HCT116 (cell line): ENCODE results near the gene FAM168A. TPM values are rescaled to one million over a fixed set of nuclear protein-coding genes. Genes with fewer than 3 reads are reported as not detected.

ENCODE experiments used
- ATAC-seq: fragments of 200-7000 bp; cut with Tn5 transposase; 2 replicates; pipeline ENCODE4 v1.9.1; 2020; ENCODE audit warnings: mild to moderate bottlenecking, moderate library complexity
- Bru-seq: library from RNA; stranded (reverse); fragments of 400-500 nt; gene quantifications from one replicate; lab custom pipeline; 2021; lab: Mats Ljungman, UMichigan
- BruChase-seq, 2 experiments: library from RNA; stranded (reverse); fragments of 400-500 nt; gene quantifications; one replicate each; lab custom pipeline; 2021; lab: Mats Ljungman, UMichigan
- BruUV-seq: library from RNA; stranded (reverse); fragments of 400-500 nt; replicated peaks from 2 replicates; lab custom pipeline; 2021; lab: Mats Ljungman, UMichigan
- CTCF ChIA-PET: fragments of 300-600 bp; sonication (Branson Sonifier 250); formaldehyde crosslinking; loops from one replicate; lab custom pipeline; 2021; ENCODE audit warnings: antibody characterized with exemption; lab: Charles Lee
- POLR2A ChIA-PET: fragments of 300-600, 350-600 bp; sonication (Branson Sonifier 250); formaldehyde crosslinking; loops from one replicate; lab custom pipeline; 2021; ENCODE audit warnings: antibody characterized with exemption; lab: Charles Lee
- RAD21 ChIA-PET, 2 experiments: fragments of 300-600 bp; sonication (Branson Sonifier 250); formaldehyde crosslinking; loops; one replicate each; lab custom pipeline; 2023; ENCODE audit warnings: low total read pairs in 2 of 2; ENCODE audit not compliant: uncharacterized antibody in 2 of 2, unreplicated experiment in 2 of 2, low non-redundant PET in 1 of 2; lab: Charles Lee
- DNase-seq: peaks from one replicate; pipeline ENCODE4 v3.0.0-alpha.2; 2010; ENCODE audit warnings: low read depth, low spot score
- H2AFZ ChIP-seq: fragments of 200-600 bp; shearing (Covaris generic), sonication (generic); 2 replicates; pipeline ENCODE4 v1.6.1; 2017; ENCODE audit warnings: low read depth, mixed run types, mixed read lengths, antibody characterized with exemption, low read length; ENCODE audit not compliant: poor library complexity, severe bottlenecking
- H3K27ac ChIP-seq: 2 replicates; pipeline ENCODE4 v1.5.1; 2012; ENCODE audit warnings: low read depth, low read length
- H3K27me3 ChIP-seq: fragments of 200-600 bp; sonication (generic); 2 replicates; pipeline ENCODE4 v1.6.1; 2016; ENCODE audit warnings: mixed run types, low read length, mixed read lengths; ENCODE audit not compliant: insufficient read depth
- H3K36me3 ChIP-seq, 2 experiments: fragments of 200-500 bp in 1 of 2; fragments of 200-600 bp in 1 of 2; sonication (Bioruptor generic) in 1 of 2; sonication (generic) in 1 of 2; 2 replicates each; pipeline versions ENCODE4 v1.5.1 to v1.6.1; 2014 to 2016; ENCODE audit warnings: low read length in 2 of 2, inconsistent platforms in 1 of 2, mixed read lengths in 1 of 2, mixed run types in 1 of 2; ENCODE audit not compliant: insufficient read depth in 2 of 2, control insufficient read depth in 1 of 2
- H3K4me1 ChIP-seq, 2 experiments: fragments of 200-600 bp in 1 of 2; sonication (generic) in 1 of 2; 2 replicates each; pipeline versions ENCODE4 v1.5.1 to v1.6.1; 2012 to 2017; ENCODE audit warnings: low read length in 2 of 2, inconsistent platforms in 1 of 2, mild to moderate bottlenecking in 1 of 2, mixed read lengths in 1 of 2, mixed run types in 1 of 2, moderate library complexity in 1 of 2; ENCODE audit not compliant: insufficient read depth in 2 of 2, control insufficient read depth in 1 of 2
- H3K4me2 ChIP-seq: fragments of 200-600 bp; sonication (generic); 2 replicates; pipeline ENCODE4 v1.6.1; 2017; ENCODE audit warnings: mixed run types, low read length, mixed read lengths
- H3K4me3 ChIP-seq, 2 experiments: fragments of 200-600 bp in 1 of 2; sonication (generic) in 1 of 2; replicated peaks in 1 of 2; 2 replicates each; pipeline ENCODE4 v1.5.1; 2011 to 2016; ENCODE audit warnings: low read length in 2 of 2, control low read depth in 1 of 2, low read depth in 1 of 2, mild to moderate bottlenecking in 1 of 2, mixed read lengths in 1 of 2, mixed run types in 1 of 2
- H3K79me2 ChIP-seq: fragments of 200-600 bp; sonication (generic); 2 replicates; pipeline ENCODE4 v1.6.1; 2017; ENCODE audit warnings: mild to moderate bottlenecking, mixed run types, low read length, moderate library complexity, mixed read lengths; ENCODE audit not compliant: insufficient read depth
- H3K9ac ChIP-seq: fragments of 200-600 bp; sonication (generic); 2 replicates; pipeline ENCODE4 v1.6.1; 2016; ENCODE audit warnings: low read length, mixed read lengths
- H3K9me2 ChIP-seq: fragments of 200-600 bp; sonication (generic), shearing (Covaris generic); 2 replicates; pipeline ENCODE4 v1.6.1; 2017; ENCODE audit warnings: mixed run types, mild to moderate bottlenecking, moderate library complexity; ENCODE audit not compliant: insufficient read depth
- H3K9me3 ChIP-seq, 2 experiments: fragments of 200-500 bp in 1 of 2; fragments of 200-600 bp in 1 of 2; sonication (Bioruptor generic) in 1 of 2; sonication (generic) in 1 of 2; 2 replicates each; pipeline ENCODE4 v1.6.1; 2014 to 2017; ENCODE audit warnings: low read length in 2 of 2, mixed read lengths in 2 of 2, inconsistent platforms in 1 of 2, low read depth in 1 of 2, mild to moderate bottlenecking in 1 of 2, mixed run types in 1 of 2, moderate library complexity in 1 of 2; ENCODE audit not compliant: control insufficient read depth in 1 of 2, insufficient read depth in 1 of 2
- H4K20me1 ChIP-seq: fragments of 200-600 bp; sonication (generic), shearing (Covaris generic); 2 replicates; pipeline ENCODE4 v1.6.1; 2017; ENCODE audit warnings: mixed run types, mild to moderate bottlenecking, moderate library complexity; ENCODE audit not compliant: insufficient read depth
- ATF3 ChIP-seq: IDR thresholded peaks from 2 replicates; pipeline ENCODE4 v1.6.1; 2012
- CBX3 ChIP-seq: IDR thresholded peaks from 2 replicates; pipeline ENCODE4 v1.6.1; 2012; ENCODE audit warnings: low read depth
- CEBPB ChIP-seq: IDR thresholded peaks from 2 replicates; pipeline ENCODE4 v1.6.1; 2012; ENCODE audit warnings: low read depth
- CTCF ChIP-seq, 3 experiments: fragments of 200-600 bp in 1 of 3; sonication (generic) in 1 of 3; IDR thresholded peaks in 2 of 3; conservative IDR thresholded peaks in 1 of 3; 2 replicates each; pipeline ENCODE4 v1.5.1; 2012 to 2017; ENCODE audit warnings: low read depth in 2 of 3, low read length in 2 of 3, antibody characterized with exemption in 1 of 3, borderline replicate concordance in 1 of 3, control low read depth in 1 of 3, mild to moderate bottlenecking in 1 of 3, mixed read lengths in 1 of 3, mixed run types in 1 of 3, moderate library complexity in 1 of 3; ENCODE audit not compliant: insufficient read depth in 1 of 3
- EGR1 ChIP-seq: IDR thresholded peaks from 2 replicates; pipeline ENCODE4 v1.6.1; 2012; ENCODE audit warnings: low read depth
- EZH2 ChIP-seq: fragments of 200-600 bp; sonication (generic); IDR thresholded peaks from 2 replicates; pipeline ENCODE4 v1.6.1; 2017; ENCODE audit warnings: antibody characterized with exemption, mixed run types
- EZH2phosphoT487 ChIP-seq: fragments of 200-600 bp; IDR thresholded peaks from 2 replicates; pipeline ENCODE4 v1.6.1; 2018; ENCODE audit warnings: antibody characterized with exemption, borderline replicate concordance
- FOSL1 ChIP-seq: IDR thresholded peaks from 2 replicates; pipeline ENCODE4 v1.6.1; 2012; ENCODE audit warnings: low read depth
- JUND ChIP-seq: IDR thresholded peaks from 2 replicates; pipeline ENCODE4 v1.6.1; 2012
- MAX ChIP-seq: IDR thresholded peaks from 2 replicates; pipeline ENCODE4 v1.6.1; 2012
- POLR2A ChIP-seq: IDR thresholded peaks from 2 replicates; pipeline ENCODE4 v1.7.0; 2011; ENCODE audit warnings: borderline replicate concordance; ENCODE audit not compliant: insufficient read depth, insufficient read length; ENCODE audit errors: extremely low read depth
- POLR2AphosphoS5 ChIP-seq: IDR thresholded peaks from 2 replicates; pipeline ENCODE4 v1.6.1; 2011; ENCODE audit warnings: mild to moderate bottlenecking, low read depth, low read length, moderate library complexity
- RAD21 ChIP-seq: IDR thresholded peaks from 2 replicates; pipeline ENCODE4 v1.6.1; 2012; ENCODE audit warnings: low read depth, mild to moderate bottlenecking
- SIN3A ChIP-seq: IDR thresholded peaks from 2 replicates; pipeline ENCODE4 v1.6.1; 2012; ENCODE audit warnings: low read depth
- SP1 ChIP-seq: IDR thresholded peaks from 2 replicates; pipeline ENCODE4 v1.6.1; 2012; ENCODE audit warnings: low read depth
- SRF ChIP-seq: IDR thresholded peaks from 2 replicates; pipeline ENCODE4 v1.6.1; 2012; ENCODE audit warnings: low read depth
- TCF7L2 ChIP-seq: IDR thresholded peaks from 2 replicates; pipeline ENCODE4 v1.7.0; 2011; ENCODE audit warnings: borderline replicate concordance, inconsistent platforms; ENCODE audit not compliant: insufficient read depth, insufficient read length; ENCODE audit errors: extremely low read depth
- YY1 ChIP-seq: IDR thresholded peaks from 2 replicates; pipeline ENCODE4 v1.6.1; 2011; ENCODE audit warnings: low read length, low read depth, moderate library complexity, mild to moderate bottlenecking; ENCODE audit not compliant: insufficient replicate concordance; ENCODE audit errors: extremely low read depth
- ZBTB33 ChIP-seq: IDR thresholded peaks from 2 replicates; pipeline ENCODE4 v1.6.1; 2011; ENCODE audit warnings: mild to moderate bottlenecking, low read length, moderate library complexity; ENCODE audit not compliant: insufficient replicate concordance; ENCODE audit errors: extremely low read depth
- ZFX ChIP-seq: fragments of 450-650 bp; IDR thresholded peaks from 2 replicates; pipeline ENCODE4 v1.6.1; 2017
- intact Hi-C: fragments of 100-400 bp; cut with micrococcal nuclease; formaldehyde crosslinking; loops from 2 replicates; pipeline ENCODE4 v1.10.0; 2022
- long read RNA-seq: library from polyadenylated mRNA; unstranded; transcript quantifications from one replicate; pipeline ENCODE4 v2.0.0, GENCODE V29; 2021; ENCODE audit not compliant: unreplicated experiment
- polyA plus RNA-seq: library from polyadenylated mRNA; unstranded; fragments of >200 nt; gene quantifications from 2 replicates; pipeline ENCODE4 v1.2.1, GENCODE V29; 2012; ENCODE audit warnings: missing spikeins
- total RNA-seq: library from RNA; stranded (reverse); gene quantifications from one replicate; pipeline ENCODE4 v1.2.1, GENCODE V29; 2021; ENCODE audit not compliant: unreplicated experiment

FAM168A gene
- total RNA-seq: 31.5 TPM
- polyA plus RNA-seq: 17.5 and 19.7 TPM in 2 replicates
- percentile 69 among the genes with signal in this experiment for Bru-seq, nascent RNA
- BruChase-seq, experiment 1, labeled RNA remaining after a 6-hour chase: percentile 70 among the genes with signal in this experiment
- BruChase-seq, experiment 2, labeled RNA remaining after a 2-hour chase: percentile 70 among the genes with signal in this experiment
- long read RNA-seq, partial matches to known transcripts: 1 of 21 reads
- long read RNA-seq, other reads (novel, unspliced or antisense): 20 of 21 reads

- Histone ChIP-seq H3K4me3 (peak within 1 kb of the TSS; percentile 81 to 83), H3K9ac (peak within 1 kb of the TSS; percentile 79), H3K36me3 (no peaks in the 10 kb centered on the region), H3K9me2 (no peaks in the 10 kb centered on the region), H3K27ac (peak within 1 kb of the TSS; percentile 76; the same call in 1 of the 2 replicates), H2AFZ (peak within 1 kb of the TSS; percentile 94), H3K4me1 (peaks cover 6 to 16% of the 10 kb centered on the region in 2 experiments; a peak in 3 of 4 replicates), H3K27me3 (no peaks in the 10 kb centered on the region), H3K79me2 (peaks cover 40% of the 10 kb centered on the region), H3K9me3 (no peaks in the 10 kb centered on the region), H4K20me1 (no peaks in the 10 kb centered on the region), H3K4me2 (peak within 1 kb of the TSS; percentile 92)
- ChIA-PET POLR2A (interaction anchor here (0.6 kb wide), 2 partner anchors 49 to 54 kb away, joined by 4 to 5 read pairs; no protein-coding TSS in a partner anchor), CTCF (no interaction called here), RAD21 (no interaction called here)
- intact Hi-C loops: no loop called here
- no TSS peak for BruUV-seq
- ATAC-seq (peak; percentile 96), DNase-seq (peak; percentile 91)
- no peak for TF ChIP-seq EZH2phosphoT487
- no peak for TF ChIP-seq SIN3A
- TF ChIP-seq CBX3: peak; percentile 81; the same call in 1 of the 2 replicates
- TF ChIP-seq CTCF (IDR thresholded peaks at IDR 0.05 in 2 of 3, conservative IDR thresholded peaks at IDR 0.05 in 1 of 3; ENCODE audit: borderline replicate concordance in 1 of 3, insufficient read depth in 1 of 3, low read depth in 2 of 3, low read length in 2 of 3): no peak
- TF ChIP-seq CEBPB: no peak
- no peak for TF ChIP-seq RAD21
- TF ChIP-seq EZH2: no peak
- peak; percentile 87 for TF ChIP-seq YY1
- TF ChIP-seq ZFX: peak; percentile 55; the same call in 1 of the 2 replicates
- peak; percentile 23 for TF ChIP-seq ZBTB33
- TF ChIP-seq EGR1: peak; percentile 96
- peak; percentile 1; the same call in 1 of the 2 replicates for TF ChIP-seq MAX
- TF ChIP-seq SRF: peak; percentile 18; the same call in 1 of the 2 replicates
- TF ChIP-seq POLR2A: peak; percentile 87
- peak; percentile 61 for TF ChIP-seq TCF7L2
- no peak for TF ChIP-seq FOSL1
- no peak for TF ChIP-seq JUND
- TF ChIP-seq POLR2AphosphoS5: peak; percentile 79
- no peak for TF ChIP-seq ATF3
- peak; percentile 66 for TF ChIP-seq SP1
Measured at GRCh38 chr11:73597956-73598718, at the start of gene FAM168A. TSS of gene FAM168A (minus strand) at chr11:73598112. CDS start at chr11:73468474, 129,638 bp downstream.
